K562 (cell line): ENCODE results near the gene ABCA3. TPM values are rescaled to one million over a fixed set of nuclear protein-coding genes. Genes with fewer than 3 reads are reported as not detected.
A peak's percentile ranks its signal among the peaks of the same experiment; 100 is the strongest.

Source experiments
- ARID2 ChIP-seq: fragments of 450-650 bp; IDR thresholded peaks from 2 replicates; pipeline ENCODE4 v1.6.1; 2017; ENCODE audit warnings: antibody characterized with exemption, mild to moderate bottlenecking
- MAFK ChIP-seq: IDR thresholded peaks from 2 replicates; pipeline ENCODE4 v1.6.1; 2011; ENCODE audit warnings: low read length, improper control_type of control experiment
- NCOR1 ChIP-seq: fragments of 450-650 bp; IDR thresholded peaks from 2 replicates; pipeline ENCODE4 v1.6.1; 2016; ENCODE audit warnings: mild to moderate bottlenecking, moderate library complexity
- NR1H2 ChIP-seq: sonication (generic); formaldehyde crosslinking; IDR thresholded peaks from 2 replicates; pipeline ENCODE4 v1.4.0; 2020; ENCODE audit warnings: mild to moderate bottlenecking, missing genetic modification reagents
- POU5F1 ChIP-seq: fragments of 150-350 bp; IDR thresholded peaks from 2 replicates; pipeline ENCODE4 v1.6.1; 2014; ENCODE audit warnings: borderline replicate concordance, low read length, low read depth, mild to moderate bottlenecking; ENCODE audit not compliant: partially characterized antibody
- SMAD1 ChIP-seq: fragments of 150-350 bp; IDR thresholded peaks from 2 replicates; pipeline ENCODE4 v1.6.1; 2014; ENCODE audit warnings: low read length, low read depth; ENCODE audit not compliant: partially characterized antibody
- ZNF184 ChIP-seq: sonication (generic); formaldehyde crosslinking; IDR thresholded peaks from 2 replicates; pipeline ENCODE4 v1.5.0; 2020; ENCODE audit warnings: missing genetic modification reagents
- ZNF23 ChIP-seq: fragments of 250-450 bp; sonication (Bioruptor Pico); IDR thresholded peaks from 2 replicates; pipeline ENCODE4 v1.4.0; 2020; ENCODE audit warnings: mild to moderate bottlenecking
- ZNF584 ChIP-seq: fragments of 200-800 bp; sonication (Bioruptor generic); IDR thresholded peaks from 2 replicates; pipeline ENCODE4 v1.6.1; 2016; ENCODE audit warnings: low read depth, mild to moderate bottlenecking, missing genetic modification characterization, missing compliant biosample characterization
- ZNF766 ChIP-seq: fragments of 200-800 bp; sonication (Bioruptor generic); conservative IDR thresholded peaks from 2 replicates; pipeline ENCODE4 v1.6.1; 2016; ENCODE audit warnings: missing genetic modification characterization, missing compliant biosample characterization
- polyA plus RNA-seq, 8 experiments: library from polyadenylated mRNA; depleted of rRNA in 4 of 8; stranded (reverse) in 5 of 8; unstranded in 3 of 8; fragments of >200 nt; fragmentation: Nextera tagmentation in 2 of 8; fragmentation: Illumina TruSeq in 1 of 8; extraction: Ambion mirVana in 2 of 8; extraction: Trizol in 1 of 8; gene quantifications; 2 replicates each; pipeline versions ENCODE4 v1.2.1 to v1.2.3, GENCODE V29; 2011 to 2014; ENCODE audit warnings: inconsistent platforms in 1 of 8, missing spikeins in 1 of 8
- total RNA-seq, 7 experiments: library from RNA; depleted of rRNA in 6 of 7; stranded (reverse); fragments of >200 nt in 6 of 7; fragmentation: Illumina TruSeq in 2 of 7; extraction: Trizol in 2 of 7; gene quantifications; 2 replicates each; pipeline versions ENCODE4 v1.2.1 to v1.2.3, GENCODE V29; 2011 to 2021; ENCODE audit warnings: low replicate concordance in 1 of 7
- TF ChIP-seq, protein P1 (sequence below): sonication (generic); formaldehyde crosslinking; IDR thresholded peaks from 2 replicates; pipeline ENCODE4 v1.8.0; 2022; ENCODE audit warnings: mild to moderate bottlenecking, missing genetic modification reagents
- TF ChIP-seq, protein P2 (sequence below): fragments of 450-650 bp; IDR thresholded peaks from 2 replicates; pipeline ENCODE4 v1.6.1; 2016; ENCODE audit warnings: mild to moderate bottlenecking
- TF ChIP-seq, protein P3 (sequence below): sonication (generic); formaldehyde crosslinking; IDR thresholded peaks from 2 replicates; pipeline ENCODE4 v1.8.1; 2023; ENCODE audit warnings: mild to moderate bottlenecking, missing genetic modification reagents, moderate library complexity
- TF ChIP-seq, protein P4 (sequence below), 3 experiments: IDR thresholded peaks in 2 of 3; conservative IDR thresholded peaks in 1 of 3; 2 replicates each; pipeline ENCODE4 v1.5.1; 2011 to 2012; ENCODE audit warnings: low read length in 3 of 3, mild to moderate bottlenecking in 3 of 3, control low read depth in 2 of 3, improper control_type of control experiment in 1 of 3, inconsistent platforms in 1 of 3, low read depth in 1 of 3, mixed read lengths in 1 of 3, moderate library complexity in 1 of 3; ENCODE audit not compliant: insufficient read depth in 2 of 3
- TF ChIP-seq, protein P5 (sequence below): IDR thresholded peaks from 2 replicates; pipeline ENCODE4 v1.6.1; 2012; ENCODE audit warnings: low read depth, low read length, improper control_type of control experiment, borderline replicate concordance
- TF ChIP-seq, protein P6 (sequence below): sonication (generic); formaldehyde crosslinking; IDR thresholded peaks from 2 replicates; pipeline ENCODE4 v1.9.0; 2022; ENCODE audit warnings: mild to moderate bottlenecking, missing genetic modification reagents

ABCA3 gene
- total and polyA plus RNA-seq, 9 of the 15 experiments (the other 6 are each of a cell fraction or from before 2014, with no cell fraction given): 0.66 to 23.7 (median 6.9) TPM

DNA sequence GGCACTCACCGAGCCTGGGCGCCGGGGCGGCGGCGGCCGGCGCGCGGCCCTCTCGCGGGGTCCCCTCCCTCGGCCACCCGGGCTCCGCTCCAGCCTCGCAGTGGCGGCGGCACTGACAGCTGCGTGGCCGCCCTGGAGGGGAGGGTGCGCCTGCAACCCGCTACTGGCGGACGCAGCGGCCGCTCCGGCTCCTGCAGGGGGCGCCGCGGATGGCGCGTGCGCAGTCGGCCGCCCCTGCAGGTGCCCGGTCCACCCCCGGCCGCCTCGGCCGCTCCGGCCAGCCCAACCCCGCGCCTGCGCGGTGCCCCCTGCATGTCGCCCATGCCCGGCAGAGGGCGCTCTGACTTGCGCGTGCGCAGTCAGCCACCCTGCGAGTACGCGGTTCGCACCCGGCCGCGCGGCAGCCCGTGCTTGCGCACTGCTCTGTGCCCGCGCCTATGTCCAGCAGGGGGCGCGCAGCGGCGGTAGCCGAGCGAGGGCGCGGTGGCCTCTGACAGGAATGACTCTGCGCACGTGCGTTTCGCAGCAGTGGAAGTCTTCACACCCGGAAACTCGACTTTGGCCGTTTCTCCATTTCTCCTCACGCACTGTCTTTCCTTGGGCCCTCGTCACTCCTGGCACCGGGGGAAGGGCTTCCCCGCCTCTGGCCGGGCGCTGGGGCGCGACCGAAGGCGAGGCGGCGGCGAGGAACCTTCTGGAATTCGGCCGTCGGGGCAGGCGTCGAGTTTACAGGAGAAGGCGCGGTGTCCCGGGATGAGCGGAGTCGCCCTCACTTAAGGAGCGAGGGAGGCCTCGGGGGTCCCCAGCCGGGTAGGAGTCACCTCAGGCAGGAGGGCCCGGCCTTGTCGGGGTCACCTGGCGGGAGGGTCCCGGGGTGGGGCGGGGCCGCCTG, at the start of gene ABCA3 (continued):
- TF ChIP-seq, protein P1, sequence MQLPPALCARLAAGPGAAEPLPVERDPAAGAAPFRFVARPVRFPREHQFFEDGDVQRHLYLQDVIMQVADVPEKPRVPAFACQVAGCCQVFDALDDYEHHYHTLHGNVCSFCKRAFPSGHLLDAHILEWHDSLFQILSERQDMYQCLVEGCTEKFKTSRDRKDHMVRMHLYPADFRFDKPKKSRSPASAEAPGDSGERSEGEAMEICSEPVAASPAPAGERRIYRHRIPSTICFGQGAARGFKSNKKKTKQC (CRISPR knock-in tag): peak; percentile 99
- TF ChIP-seq ZNF184 (CRISPR knock-in tag) (no peak), ZNF23 (CRISPR knock-in tag) (no peak), ZNF584 (CRISPR knock-in tag) (peak; percentile 79), SMAD1 (peak; percentile 20), NCOR1 (peak; percentile 38; the same call in 1 of the 2 replicates), MAFK (peak; percentile 38; the same call in 1 of the 2 replicates), ZNF766 (CRISPR knock-in tag) (peak; percentile 90), POU5F1 (peak; percentile 62), ARID2 (no peak), NR1H2 (peak; percentile 93)
- TF ChIP-seq, protein P2, sequence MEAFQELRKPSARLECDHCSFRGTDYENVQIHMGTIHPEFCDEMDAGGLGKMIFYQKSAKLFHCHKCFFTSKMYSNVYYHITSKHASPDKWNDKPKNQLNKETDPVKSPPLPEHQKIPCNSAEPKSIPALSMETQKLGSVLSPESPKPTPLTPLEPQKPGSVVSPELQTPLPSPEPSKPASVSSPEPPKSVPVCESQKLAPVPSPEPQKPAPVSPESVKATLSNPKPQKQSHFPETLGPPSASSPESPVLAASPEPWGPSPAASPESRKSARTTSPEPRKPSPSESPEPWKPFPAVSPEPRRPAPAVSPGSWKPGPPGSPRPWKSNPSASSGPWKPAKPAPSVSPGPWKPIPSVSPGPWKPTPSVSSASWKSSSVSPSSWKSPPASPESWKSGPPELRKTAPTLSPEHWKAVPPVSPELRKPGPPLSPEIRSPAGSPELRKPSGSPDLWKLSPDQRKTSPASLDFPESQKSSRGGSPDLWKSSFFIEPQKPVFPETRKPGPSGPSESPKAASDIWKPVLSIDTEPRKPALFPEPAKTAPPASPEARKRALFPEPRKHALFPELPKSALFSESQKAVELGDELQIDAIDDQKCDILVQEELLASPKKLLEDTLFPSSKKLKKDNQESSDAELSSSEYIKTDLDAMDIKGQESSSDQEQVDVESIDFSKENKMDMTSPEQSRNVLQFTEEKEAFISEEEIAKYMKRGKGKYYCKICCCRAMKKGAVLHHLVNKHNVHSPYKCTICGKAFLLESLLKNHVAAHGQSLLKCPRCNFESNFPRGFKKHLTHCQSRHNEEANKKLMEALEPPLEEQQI: peak; percentile 34; the same call in 1 of the 2 replicates
- TF ChIP-seq, protein P3, sequence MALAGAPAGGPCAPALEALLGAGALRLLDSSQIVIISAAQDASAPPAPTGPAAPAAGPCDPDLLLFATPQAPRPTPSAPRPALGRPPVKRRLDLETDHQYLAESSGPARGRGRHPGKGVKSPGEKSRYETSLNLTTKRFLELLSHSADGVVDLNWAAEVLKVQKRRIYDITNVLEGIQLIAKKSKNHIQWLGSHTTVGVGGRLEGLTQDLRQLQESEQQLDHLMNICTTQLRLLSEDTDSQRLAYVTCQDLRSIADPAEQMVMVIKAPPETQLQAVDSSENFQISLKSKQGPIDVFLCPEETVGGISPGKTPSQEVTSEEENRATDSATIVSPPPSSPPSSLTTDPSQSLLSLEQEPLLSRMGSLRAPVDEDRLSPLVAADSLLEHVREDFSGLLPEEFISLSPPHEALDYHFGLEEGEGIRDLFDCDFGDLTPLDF (CRISPR knock-in tag): peak; percentile 98
- TF ChIP-seq, protein P4, sequence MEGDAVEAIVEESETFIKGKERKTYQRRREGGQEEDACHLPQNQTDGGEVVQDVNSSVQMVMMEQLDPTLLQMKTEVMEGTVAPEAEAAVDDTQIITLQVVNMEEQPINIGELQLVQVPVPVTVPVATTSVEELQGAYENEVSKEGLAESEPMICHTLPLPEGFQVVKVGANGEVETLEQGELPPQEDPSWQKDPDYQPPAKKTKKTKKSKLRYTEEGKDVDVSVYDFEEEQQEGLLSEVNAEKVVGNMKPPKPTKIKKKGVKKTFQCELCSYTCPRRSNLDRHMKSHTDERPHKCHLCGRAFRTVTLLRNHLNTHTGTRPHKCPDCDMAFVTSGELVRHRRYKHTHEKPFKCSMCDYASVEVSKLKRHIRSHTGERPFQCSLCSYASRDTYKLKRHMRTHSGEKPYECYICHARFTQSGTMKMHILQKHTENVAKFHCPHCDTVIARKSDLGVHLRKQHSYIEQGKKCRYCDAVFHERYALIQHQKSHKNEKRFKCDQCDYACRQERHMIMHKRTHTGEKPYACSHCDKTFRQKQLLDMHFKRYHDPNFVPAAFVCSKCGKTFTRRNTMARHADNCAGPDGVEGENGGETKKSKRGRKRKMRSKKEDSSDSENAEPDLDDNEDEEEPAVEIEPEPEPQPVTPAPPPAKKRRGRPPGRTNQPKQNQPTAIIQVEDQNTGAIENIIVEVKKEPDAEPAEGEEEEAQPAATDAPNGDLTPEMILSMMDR (IDR thresholded peaks at IDR 0.05 in 2 of 3, conservative IDR thresholded peaks at IDR 0.05 in 1 of 3; ENCODE audit: insufficient read depth in 2 of 3, low read depth in 1 of 3, low read length in 3 of 3): peak; percentile 98 to 100 (median 99)
- TF ChIP-seq, protein P5, sequence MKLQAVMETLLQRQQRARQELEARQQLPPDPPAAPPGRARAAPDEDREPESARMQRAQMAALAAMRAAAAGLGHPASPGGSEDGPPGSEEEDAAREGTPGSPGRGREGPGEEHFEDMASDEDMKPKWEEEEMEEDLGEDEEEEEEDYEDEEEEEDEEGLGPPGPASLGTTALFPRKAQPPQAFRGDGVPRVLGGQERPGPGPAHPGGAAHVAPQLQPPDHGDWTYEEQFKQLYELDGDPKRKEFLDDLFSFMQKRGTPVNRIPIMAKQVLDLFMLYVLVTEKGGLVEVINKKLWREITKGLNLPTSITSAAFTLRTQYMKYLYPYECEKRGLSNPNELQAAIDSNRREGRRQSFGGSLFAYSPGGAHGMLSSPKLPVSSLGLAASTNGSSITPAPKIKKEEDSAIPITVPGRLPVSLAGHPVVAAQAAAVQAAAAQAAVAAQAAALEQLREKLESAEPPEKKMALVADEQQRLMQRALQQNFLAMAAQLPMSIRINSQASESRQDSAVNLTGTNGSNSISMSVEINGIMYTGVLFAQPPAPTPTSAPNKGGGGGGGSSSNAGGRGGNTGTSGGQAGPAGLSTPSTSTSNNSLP: 0 out of 2 replicates have a peak, but pooled peaks have one; percentile 3
- TF ChIP-seq, protein P6, sequence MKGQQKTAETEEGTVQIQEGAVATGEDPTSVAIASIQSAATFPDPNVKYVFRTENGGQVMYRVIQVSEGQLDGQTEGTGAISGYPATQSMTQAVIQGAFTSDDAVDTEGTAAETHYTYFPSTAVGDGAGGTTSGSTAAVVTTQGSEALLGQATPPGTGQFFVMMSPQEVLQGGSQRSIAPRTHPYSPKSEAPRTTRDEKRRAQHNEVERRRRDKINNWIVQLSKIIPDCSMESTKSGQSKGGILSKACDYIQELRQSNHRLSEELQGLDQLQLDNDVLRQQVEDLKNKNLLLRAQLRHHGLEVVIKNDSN (CRISPR knock-in tag): peak; percentile 81
